HG03066 (cell line): Measurements from ENCODE around the gene HSD17B2.
"Not testable (repeated sequence)": the region's sequence is repeated elsewhere in the genome, so short reads cannot be mapped to it uniquely, and the experiment has no call there.

Experiments used
- ATAC-seq: cut with Tn5 transposase; IDR thresholded peaks from one replicate; pipeline ENCODE4 v1.9.1; 2021; ENCODE audit warnings: low read depth; ENCODE audit not compliant: unreplicated experiment

HSD17B2 gene

DNA sequence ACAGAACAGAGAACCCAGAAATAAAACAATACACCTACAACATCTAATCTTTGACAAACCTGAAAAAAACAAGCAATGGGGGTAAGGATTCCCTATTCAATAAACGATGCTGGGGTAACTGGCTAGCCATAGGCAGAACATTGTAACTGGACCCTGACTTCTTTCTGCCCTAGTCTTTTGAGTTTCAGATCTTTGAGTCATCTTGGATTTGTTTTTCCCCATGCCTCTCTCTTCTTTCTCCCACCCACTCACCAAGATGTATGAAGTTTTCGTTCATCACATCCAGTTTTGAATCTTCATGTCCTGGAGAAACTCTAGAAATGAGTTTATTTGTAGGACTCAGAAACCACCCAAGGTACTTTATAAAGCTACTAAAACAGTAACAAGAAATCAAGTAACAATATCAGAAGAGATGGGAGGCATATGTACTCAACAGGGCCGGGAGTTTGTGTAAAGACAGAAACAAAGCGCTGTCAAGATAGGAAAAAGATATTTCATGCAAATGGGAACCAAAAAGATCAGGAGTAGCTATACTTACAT lies 39.0 kb downstream of the HSD17B2 start:
- no peak for ATAC-seq

- no peak for ATAC-seq
Observed at GRCh38 chr16:82078125-82078524, 43.1 kb downstream of the HSD17B2 start.

- ATAC-seq = no peak
Observed at GRCh38 chr16:82079892-82080291, 44.8 kb downstream of the HSD17B2 start.

DNA sequence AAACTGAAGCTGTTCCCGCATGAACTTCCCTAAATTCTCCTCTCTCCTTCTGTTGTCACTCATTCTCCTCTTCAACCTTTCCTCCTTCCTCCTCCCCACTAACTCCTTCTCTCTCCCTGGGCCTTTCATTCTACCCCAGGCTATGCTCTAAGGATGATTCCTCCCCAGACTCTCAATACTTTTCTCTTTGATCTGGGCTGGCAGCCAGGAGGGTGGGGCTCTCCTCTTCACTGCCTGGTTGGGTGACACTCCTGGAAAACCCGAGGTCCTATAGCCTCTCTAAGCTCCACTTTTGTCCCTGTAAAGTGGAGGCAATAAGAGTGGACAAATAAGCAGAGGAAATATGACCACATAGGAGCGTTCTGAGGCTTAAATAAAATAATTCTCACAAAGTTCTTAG lies 46.2 kb downstream of the HSD17B2 start:
- no peak for ATAC-seq

DNA sequence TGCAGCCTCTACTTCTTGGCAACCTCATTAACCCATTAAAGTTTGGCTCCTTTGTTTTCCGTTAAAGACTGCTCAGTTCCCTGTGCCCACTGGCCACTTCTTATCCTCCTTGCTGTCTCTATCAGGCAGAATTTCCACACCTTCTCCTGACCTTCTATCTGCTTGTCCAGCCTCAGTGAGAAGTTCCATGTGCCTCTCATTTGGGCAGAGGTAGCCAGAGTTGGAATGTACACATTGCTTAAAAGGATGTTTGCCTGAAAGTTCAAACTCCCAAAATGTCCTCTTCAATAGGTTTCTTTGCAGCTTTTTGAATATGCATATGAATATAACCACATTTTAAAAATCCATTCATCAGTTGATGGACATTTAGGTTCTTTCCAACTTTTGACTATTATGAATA lies 47.0 kb downstream of the HSD17B2 start:
- ATAC-seq = no peak

- ATAC-seq = no peak
Observed at GRCh38 chr16:82082543-82083244, 47.6 kb downstream of the HSD17B2 start.

DNA sequence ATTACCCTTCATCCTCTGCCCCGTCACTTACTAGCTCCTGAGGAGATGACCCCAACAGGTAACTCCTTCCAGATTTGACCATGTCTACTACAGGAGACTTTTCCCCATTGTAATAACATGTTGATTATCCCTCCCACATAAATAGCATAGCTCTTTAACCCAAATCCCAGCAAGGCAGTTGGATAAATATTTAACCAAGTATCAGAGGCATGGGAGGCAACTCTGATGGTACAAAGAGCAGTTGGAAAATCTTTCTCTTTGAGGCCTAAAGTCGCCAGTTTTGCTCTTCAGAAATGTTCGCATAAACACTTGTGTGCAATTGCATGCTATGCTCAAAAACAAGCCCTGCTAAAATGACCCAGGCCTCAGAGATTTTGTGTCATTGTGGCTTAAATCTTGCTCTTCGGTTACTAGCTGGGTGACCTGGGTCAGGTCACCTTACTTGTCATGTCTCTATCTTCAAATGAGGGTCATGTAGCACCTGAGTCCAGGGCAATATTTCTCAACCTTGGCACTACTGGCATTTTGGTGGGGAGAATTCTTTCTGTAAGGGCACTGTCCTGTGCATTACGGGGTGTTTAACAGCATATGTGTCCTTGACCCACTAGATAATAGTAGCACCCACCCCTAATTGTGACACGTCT lies 48.8 kb downstream of the HSD17B2 start:
- ATAC-seq = no peak

- ATAC-seq = no peak
Observed at GRCh38 chr16:82085011-82085779, 50.1 kb downstream of the HSD17B2 start.

DNA sequence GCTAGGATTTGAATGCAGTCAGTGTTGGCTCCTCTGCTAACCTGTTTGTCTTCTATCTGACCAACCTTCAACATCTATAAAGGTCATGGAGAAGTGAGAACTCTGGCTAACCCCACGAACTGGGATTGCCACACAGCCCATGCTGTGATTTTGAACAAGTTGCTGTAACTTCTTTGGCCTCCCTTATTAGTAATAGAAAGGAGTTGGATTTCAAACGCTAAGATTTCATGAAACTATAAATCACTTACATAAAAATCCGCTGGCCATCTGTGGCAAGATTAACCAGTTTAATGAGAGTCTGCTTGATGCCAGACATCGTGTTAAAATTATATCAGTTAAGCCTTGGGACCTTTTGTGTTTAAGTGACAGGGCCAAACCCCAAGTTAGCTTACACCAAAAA lies 53.4 kb downstream of the HSD17B2 start:
- no peak for ATAC-seq

- ATAC-seq = no peak
Observed at GRCh38 chr16:82091241-82091640, 56.2 kb downstream of the HSD17B2 start.

DNA sequence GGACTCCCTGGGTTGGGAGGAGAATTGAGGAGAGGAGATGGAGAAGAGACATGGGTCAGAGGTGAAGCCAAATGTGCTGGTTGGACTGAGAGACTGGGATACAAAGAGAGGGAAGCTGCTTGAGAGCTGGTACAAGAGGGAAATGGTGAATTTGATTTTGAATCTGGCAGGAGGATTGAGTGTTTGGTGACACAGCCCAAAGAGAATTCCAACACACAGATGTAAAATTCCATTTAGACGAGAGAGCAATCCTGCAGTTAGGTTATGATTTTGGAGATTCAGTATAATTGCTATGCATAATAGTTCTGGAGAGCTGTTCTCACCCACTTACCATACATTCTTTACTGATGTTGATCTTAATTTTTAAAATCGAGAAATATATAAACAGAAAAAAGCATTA lies 57.7 kb downstream of the HSD17B2 start:
- no peak for ATAC-seq

DNA sequence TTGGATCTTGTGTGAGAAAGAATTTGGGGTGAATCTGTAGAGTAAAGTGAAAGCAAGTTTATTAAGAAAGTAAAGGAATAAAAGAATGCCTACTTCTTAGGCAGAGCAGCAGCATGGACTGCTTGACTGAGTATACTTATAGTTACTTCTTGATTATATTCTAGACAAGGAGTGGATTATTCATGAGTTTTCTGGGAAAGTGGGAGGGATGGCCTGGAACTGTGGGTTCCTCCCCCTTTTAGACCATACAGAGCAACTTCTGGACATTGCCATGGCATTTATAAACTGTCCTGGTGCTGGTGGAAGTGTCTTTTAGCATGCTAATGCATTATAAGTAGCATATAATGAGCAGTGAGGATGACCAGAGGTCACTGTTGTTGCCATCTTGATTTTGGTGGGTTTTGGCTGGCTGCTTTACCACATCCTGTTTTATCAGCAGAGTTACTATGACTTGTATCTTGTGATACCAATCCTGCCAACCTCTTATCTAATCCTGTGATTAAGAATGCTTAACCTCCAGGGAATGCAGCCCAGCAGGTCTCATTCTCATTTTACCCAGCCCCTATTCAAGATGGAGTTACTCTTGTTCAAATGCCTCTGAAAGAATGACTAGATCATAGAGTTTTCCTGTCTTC lies 58.7 kb downstream of the HSD17B2 start:
- ATAC-seq = no peak

DNA sequence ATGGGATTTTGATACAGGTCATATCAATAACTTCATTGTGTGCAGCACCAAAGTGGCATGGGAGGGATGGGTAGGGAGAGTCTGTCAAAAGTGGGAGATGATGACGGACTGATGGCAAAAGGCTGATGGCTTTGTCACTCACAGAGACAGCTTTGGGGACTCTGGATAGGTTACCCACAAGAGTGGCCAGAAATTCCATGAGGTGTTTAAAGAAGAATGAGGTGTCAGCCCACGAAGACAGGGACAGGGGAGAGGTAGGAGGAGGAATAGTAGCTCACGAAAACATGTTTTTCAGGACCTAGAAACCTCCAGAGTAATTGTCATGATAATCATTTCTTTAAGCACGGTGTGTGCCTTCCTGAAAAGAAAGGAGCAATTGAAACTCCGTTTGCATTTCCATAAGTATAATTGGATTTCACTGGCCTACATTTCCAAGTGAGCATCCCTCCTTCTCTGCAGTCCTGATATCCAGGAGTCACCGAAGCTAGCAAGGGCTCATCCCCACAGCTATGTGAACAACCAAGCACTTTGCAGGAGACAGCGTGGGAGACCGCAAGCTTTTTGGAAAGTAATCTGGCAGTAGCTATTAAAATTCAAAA lies 60.0 kb downstream of the HSD17B2 start:
- ATAC-seq = no peak

DNA sequence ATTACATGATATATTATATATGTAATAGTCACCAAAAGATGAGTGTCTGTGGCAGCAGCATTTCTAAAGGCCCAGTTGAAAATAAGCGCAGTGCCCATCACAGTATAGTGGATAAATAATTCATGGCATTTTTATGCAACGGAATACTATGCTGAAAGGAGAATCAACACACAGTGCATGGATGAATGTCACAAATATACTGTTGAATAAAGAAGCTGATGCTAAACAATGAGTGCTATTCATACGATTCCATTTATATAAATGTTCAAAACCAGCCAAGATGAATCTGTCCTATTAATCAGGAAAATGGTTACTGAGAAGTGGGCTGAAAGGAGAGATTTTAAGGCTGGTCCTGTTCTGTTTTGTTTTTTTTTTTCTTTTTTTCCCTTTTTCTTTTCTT lies 61.6 kb downstream of the HSD17B2 start:
- no peak for ATAC-seq

DNA sequence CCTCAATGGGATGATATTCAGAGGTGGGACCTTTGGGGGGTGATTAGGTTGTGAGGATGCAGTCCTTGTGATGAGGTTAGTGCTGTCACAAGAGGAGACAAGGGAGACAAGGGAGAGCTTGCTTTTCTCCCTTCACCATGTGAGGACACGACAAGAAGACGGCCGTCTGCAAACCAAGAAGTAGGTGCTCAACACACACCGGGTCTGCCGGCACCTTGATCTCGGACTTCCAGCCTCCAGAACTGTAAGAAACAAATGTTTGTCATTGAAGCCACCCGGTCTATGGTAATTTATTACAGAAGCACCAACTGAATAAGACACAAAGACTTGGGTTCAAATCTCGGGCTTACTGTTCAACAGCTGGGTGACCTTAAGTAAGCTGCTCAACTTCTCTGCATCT lies 70.1 kb downstream of the HSD17B2 start:
- ATAC-seq = no peak

DNA sequence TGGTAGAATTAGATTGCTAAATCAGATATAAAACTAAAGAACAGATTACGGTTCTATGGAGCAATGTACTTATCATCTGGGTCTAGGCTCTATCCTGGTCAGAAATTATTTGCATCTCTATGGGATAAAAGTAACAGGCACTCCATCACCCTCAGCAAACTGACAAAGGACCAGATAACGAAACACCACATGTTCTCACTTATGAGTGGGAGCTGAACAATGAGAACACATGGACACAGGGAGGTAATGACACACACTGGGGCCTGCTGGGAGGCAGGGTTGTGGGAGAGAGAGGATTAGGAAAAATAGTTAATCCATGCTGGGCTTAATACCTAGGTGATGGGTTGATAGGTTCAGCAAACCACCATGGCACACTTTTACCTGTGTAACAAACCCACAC lies 73.0 kb downstream of the HSD17B2 start:
- ATAC-seq = no peak

- ATAC-seq = no peak
Observed at GRCh38 chr16:82108774-82109173, 73.7 kb downstream of the HSD17B2 start.

DNA sequence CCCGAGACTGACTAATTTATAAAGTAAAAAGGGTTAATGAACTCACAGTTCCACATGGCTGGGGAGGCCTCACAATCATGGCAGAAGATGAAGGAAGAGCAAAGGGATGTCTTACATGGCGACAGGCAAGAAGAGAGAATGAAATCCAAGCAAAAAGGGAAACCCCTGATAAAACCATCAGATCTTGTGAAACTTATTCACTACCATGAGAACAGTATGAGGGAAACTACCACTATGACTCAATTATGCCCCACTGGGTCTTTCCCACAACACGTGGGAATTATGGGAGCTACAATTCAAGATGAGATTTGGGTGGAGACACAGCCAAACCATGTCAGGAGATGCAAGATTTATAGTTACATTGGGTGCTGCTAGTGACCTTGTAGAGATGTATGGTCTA lies 74.2 kb downstream of the HSD17B2 start:
- ATAC-seq = not testable (repeated sequence)

GRCh38 chr16:82111944-82112343 lies 76.9 kb downstream of the HSD17B2 start:
- ATAC-seq = no peak

GRCh38 chr16:82113741-82114140 lies 78.7 kb downstream of the HSD17B2 start:
- no peak for ATAC-seq

GRCh38 chr16:82116535-82116934 lies 81.5 kb downstream of the HSD17B2 start:
- no peak for ATAC-seq
